ENCODE data around the gene CBX2. TPM values are rescaled to one million over a fixed set of nuclear protein-coding genes. Genes with fewer than 3 reads are reported as not detected.

CBX2 gene
- total and polyA plus RNA-seq, 7 donors: 0.40 to 2.3 (median 0.57) TPM

DNA sequence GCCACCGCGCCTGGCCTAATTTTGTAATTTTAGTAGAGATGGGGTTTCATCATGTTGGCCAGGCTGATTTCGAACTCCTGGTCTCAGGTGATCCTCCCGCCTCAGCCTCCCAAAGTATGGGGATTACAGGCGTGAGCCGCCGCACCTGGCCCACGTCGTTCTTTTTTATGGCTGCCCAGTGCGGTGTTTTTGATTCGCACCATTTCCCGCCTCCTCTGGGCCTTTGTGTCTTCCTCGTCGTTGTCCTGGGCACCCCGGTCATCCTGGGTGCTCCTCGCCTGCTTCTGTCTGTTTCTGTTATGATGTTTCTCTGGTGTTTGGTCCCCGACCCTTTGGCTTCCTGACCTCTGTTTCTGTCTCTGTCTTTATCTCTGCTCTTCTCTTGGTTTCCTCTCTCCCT lies 46.3 kb downstream of the CBX2 start:
- H3K9me3 ChIP-seq: no peaks in the 10 kb centered on the region
- H3K27me3 ChIP-seq (ENCODE audit: insufficient read depth in 3 of 3, low read length in 2 of 3): peaks cover 0 to 31% (median 0%) of the 10 kb centered on the region in 3 donors
- ATAC-seq: no peak
- WGBS, 3 donors: 95 to 98% (median 97%) methylated on average over 17 of the region's 17 CpGs
- no peak for TF ChIP-seq CTCF (IDR thresholded peaks at IDR 0.05)
- no peaks in the 10 kb centered on the region for H3K36me3 ChIP-seq (ENCODE audit: insufficient read depth in 1 of 2, low read depth in 1 of 2)
- no peak overlapping the region for H3K4me3 ChIP-seq
- no peaks in the 10 kb centered on the region for H3K4me1 ChIP-seq
- no peak for DNase-seq
- intact Hi-C loops (cut with DNase I): no loop called here
- H3K27ac ChIP-seq: no peak overlapping the region

DNA sequence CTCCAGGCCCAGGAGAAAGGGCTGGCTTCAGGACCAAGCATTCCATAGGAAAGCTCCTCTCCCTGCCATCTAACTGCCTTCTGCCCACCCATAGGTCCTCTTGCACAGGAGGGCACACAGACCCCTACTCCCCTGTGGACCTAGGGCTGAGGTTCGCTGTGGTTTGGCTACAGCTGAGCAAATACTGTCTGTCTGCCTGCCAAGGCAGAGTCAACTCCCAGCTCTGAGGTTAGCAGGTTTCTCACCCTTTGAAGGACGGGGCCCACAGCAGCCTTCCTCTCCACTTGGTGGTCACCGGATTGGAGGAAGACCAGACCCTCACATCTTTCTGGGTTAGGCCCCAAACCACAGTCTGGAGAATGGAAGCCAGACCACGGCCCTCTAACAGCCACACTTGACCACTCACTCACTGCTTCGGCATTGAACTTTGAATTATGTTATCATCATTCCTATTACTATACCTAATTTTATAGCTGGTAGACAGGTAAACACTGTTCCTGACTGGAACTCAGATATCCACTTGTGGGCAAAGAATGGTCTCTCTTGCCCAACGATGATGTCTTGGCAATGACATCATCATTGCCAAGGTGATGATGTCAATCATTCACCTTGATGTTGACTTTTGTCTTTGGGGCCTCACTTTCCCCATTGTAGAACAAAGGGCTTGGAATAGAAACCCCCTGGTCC lies 47.1 kb downstream of the CBX2 start:
- H3K4me1 ChIP-seq: no peaks in the 10 kb centered on the region
- 92 to 97% (median 92%) methylated on average over 6 of the region's 6 CpGs for WGBS, 3 donors
- no peaks in the 10 kb centered on the region for H3K36me3 ChIP-seq (ENCODE audit: insufficient read depth in 1 of 2, low read depth in 1 of 2)
- no peak for TF ChIP-seq CTCF (IDR thresholded peaks at IDR 0.05)
- no peak overlapping the region for H3K4me3 ChIP-seq
- ATAC-seq (no peak), DNase-seq (no peak)
- H3K9me3 ChIP-seq: no peaks in the 10 kb centered on the region
- intact Hi-C loops (cut with DNase I): no loop called here
- H3K27me3 ChIP-seq (ENCODE audit: insufficient read depth in 3 of 3, low read length in 2 of 3): peaks cover 0 to 28% (median 0%) of the 10 kb centered on the region in 3 donors
- no peak overlapping the region for H3K27ac ChIP-seq

DNA sequence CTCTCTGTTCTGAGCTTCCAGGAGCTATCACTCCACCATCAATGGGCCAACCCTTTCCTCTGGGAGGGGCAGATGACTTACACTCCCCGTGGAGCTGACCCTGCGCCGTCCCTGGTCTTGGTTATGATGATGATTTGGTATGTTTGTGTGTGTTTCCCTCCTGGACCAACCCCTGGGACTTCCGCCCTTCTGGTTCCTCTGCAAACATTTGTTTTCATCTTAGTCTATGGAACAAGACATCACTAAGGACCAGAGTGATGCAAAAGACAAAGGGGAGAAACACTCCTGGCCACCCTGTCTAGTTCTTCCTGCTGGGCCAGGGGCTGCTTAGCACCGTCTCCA lies 47.6 kb downstream of the CBX2 start:
- H3K9me3 ChIP-seq: no peaks in the 10 kb centered on the region
- no peaks in the 10 kb centered on the region for H3K36me3 ChIP-seq (ENCODE audit: insufficient read depth in 1 of 2, low read depth in 1 of 2)
- no peak for ATAC-seq
- H3K27me3 ChIP-seq (ENCODE audit: insufficient read depth in 3 of 3, low read length in 2 of 3): peaks cover 0 to 27% (median 0%) of the 10 kb centered on the region in 3 donors
- no peak overlapping the region for H3K27ac ChIP-seq
- 96 to 97% (median 96%) methylated on average over 5 of the region's 5 CpGs for WGBS, 3 donors
- TF ChIP-seq CTCF (IDR thresholded peaks at IDR 0.05): no peak
- intact Hi-C loops (cut with DNase I): no loop called here
- H3K4me1 ChIP-seq: no peaks in the 10 kb centered on the region
- DNase-seq: no peak
- H3K4me3 ChIP-seq: no peak overlapping the region

GRCh38 chr17:79826204-79826680 lies 48.3 kb downstream of the CBX2 start:
- Histone ChIP-seq H3K4me1 (no peaks in the 10 kb centered on the region), H3K36me3 (ENCODE audit: insufficient read depth in 1 of 2, low read depth in 1 of 2) (no peaks in the 10 kb centered on the region), H3K4me3 (no peak overlapping the region), H3K27me3 (ENCODE audit: insufficient read depth in 3 of 3, low read length in 2 of 3) (peaks cover 0 to 27% (median 0%) of the 10 kb centered on the region in 3 donors), H3K27ac (no peak overlapping the region), H3K9me3 (no peaks in the 10 kb centered on the region)
- ATAC-seq: no peak
- no peak for DNase-seq
- intact Hi-C loops (cut with DNase I): no loop called here
- 50 to 59% (median 56%) methylated on average over 11 of the region's 11 CpGs for WGBS, 3 donors
- no peak for TF ChIP-seq CTCF (IDR thresholded peaks at IDR 0.05)

Data from psoas muscle (tissue), 8 donors.